Gastroesophageal sphincter (tissue), 4 donors: Measurements from ENCODE around the gene RUFY3. TPM values are rescaled to one million over a fixed set of nuclear protein-coding genes. Genes with fewer than 3 reads are reported as not detected.

ENCODE experiments used
- ATAC-seq: fragments of 150-250 bp; one replicate; pipeline ENCODE4 v1.9.1; 2016; ENCODE audit warnings: mild to moderate bottlenecking, moderate library complexity
- H3K27ac ChIP-seq, 4 donors: fragments of 200-600 bp; sonication (generic) in 3 of 4; 1 replicate in 3 of 4; 2 replicates in 1 of 4; pipeline ENCODE4 v1.5.1; 2016 to 2019
- H3K27me3 ChIP-seq: fragments of 200-600 bp; sonication (generic); one replicate; pipeline ENCODE4 v1.5.1; 2019
- H3K36me3 ChIP-seq, 2 donors: fragments of 200-600 bp; sonication (generic); one replicate each; pipeline ENCODE4 v1.5.1; 2019; ENCODE audit warnings: control low read depth in 1 of 2
- H3K4me1 ChIP-seq, 3 donors: fragments of 200-600 bp; sonication (generic); 1 replicate in 2 of 3; 2 replicates in 1 of 3; pipeline ENCODE4 v1.5.1; 2016 to 2019; ENCODE audit warnings: control low read depth in 2 of 3
- H3K4me3 ChIP-seq, 2 donors: fragments of 200-600 bp; sonication (generic); one replicate each; pipeline ENCODE4 v1.5.1; 2019; ENCODE audit warnings: mild to moderate bottlenecking in 1 of 2, moderate library complexity in 1 of 2
- H3K9me3 ChIP-seq, 3 donors: fragments of 200-600 bp; sonication (generic); one replicate each; pipeline ENCODE4 v1.5.1; 2017 to 2019; ENCODE audit warnings: control low read depth in 2 of 3
- EP300 ChIP-seq: sonication (generic); formaldehyde crosslinking; IDR thresholded peaks from one replicate; pipeline ENCODE4 v1.6.1; 2017; ENCODE audit warnings: antibody characterized with exemption, mild to moderate bottlenecking
- POLR2A ChIP-seq, 2 donors: fragments of 450-650 bp; IDR thresholded peaks; one replicate each; pipeline ENCODE4 v1.6.1; 2017; ENCODE audit warnings: antibody characterized with exemption in 2 of 2, mild to moderate bottlenecking in 2 of 2, moderate library complexity in 1 of 2
- POLR2AphosphoS5 ChIP-seq: sonication (generic); formaldehyde crosslinking; IDR thresholded peaks from one replicate; pipeline ENCODE4 v1.6.1; 2017; ENCODE audit warnings: antibody characterized with exemption
- WGBS, 2 donors: methylation state at CpG; one replicate each; pipeline ENCODE4 v1.1.5; 2018; ENCODE audit warnings: low coverage in 1 of 2; 5-methylcytosine and 5-hydroxymethylcytosine counted together
- total RNA-seq, 4 donors: library from RNA; depleted of rRNA; stranded (reverse); fragments of >200 nt; gene quantifications; one replicate each; pipeline ENCODE4 v1.1.0, GENCODE V29; 2016
- TF ChIP-seq, protein P1 (sequence below), 4 experiments: fragments of 200-600 bp in 2 of 4; fragments of 450-650 bp in 2 of 4; sonication (generic) in 1 of 4; IDR thresholded peaks; one replicate each; pipeline ENCODE4 v1.5.1; 2017 to 2019; ENCODE audit warnings: antibody characterized with exemption in 4 of 4, mild to moderate bottlenecking in 2 of 4, moderate library complexity in 2 of 4

RUFY3 gene
- total RNA-seq, 4 donors from 2014 or later = 40.4 to 57.7 (median 49.7) TPM

DNA sequence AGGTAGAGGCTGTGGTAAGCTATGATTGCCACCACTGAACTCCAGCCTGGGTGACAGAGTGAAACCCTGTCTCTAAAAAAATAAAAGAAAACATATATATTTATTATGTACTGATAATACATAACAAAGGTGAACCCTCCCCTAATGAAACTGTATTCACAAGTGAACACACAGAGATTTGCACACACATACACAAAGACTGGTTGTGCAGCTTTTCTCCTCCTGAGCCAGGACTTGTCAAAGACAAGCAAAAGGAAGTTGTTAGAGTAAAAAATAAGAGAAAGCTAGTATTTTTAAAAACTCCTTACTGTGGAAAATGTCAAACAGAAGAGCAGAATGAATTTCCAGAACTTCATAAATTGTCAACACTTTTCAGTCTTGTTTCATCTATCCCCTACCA lies 119.4 kb downstream of the RUFY3 start:
- TF ChIP-seq POLR2A (IDR thresholded peaks at IDR 0.05) (no peak), POLR2AphosphoS5 (no peak), EP300 (no peak)
- TF ChIP-seq, protein P1, sequence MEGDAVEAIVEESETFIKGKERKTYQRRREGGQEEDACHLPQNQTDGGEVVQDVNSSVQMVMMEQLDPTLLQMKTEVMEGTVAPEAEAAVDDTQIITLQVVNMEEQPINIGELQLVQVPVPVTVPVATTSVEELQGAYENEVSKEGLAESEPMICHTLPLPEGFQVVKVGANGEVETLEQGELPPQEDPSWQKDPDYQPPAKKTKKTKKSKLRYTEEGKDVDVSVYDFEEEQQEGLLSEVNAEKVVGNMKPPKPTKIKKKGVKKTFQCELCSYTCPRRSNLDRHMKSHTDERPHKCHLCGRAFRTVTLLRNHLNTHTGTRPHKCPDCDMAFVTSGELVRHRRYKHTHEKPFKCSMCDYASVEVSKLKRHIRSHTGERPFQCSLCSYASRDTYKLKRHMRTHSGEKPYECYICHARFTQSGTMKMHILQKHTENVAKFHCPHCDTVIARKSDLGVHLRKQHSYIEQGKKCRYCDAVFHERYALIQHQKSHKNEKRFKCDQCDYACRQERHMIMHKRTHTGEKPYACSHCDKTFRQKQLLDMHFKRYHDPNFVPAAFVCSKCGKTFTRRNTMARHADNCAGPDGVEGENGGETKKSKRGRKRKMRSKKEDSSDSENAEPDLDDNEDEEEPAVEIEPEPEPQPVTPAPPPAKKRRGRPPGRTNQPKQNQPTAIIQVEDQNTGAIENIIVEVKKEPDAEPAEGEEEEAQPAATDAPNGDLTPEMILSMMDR (IDR thresholded peaks at IDR 0.05) = no peak
- no peak for ATAC-seq
- Histone ChIP-seq H3K9me3 (no peaks in the 10 kb centered on the region), H3K27me3 (no peaks in the 10 kb centered on the region), H3K4me3 (no peak overlapping the region), H3K4me1 (peaks cover 0 to 24% (median 15%) of the 10 kb centered on the region in 3 donors), H3K27ac (peak overlapping the region in 1 of 4 donors; percentile 59), H3K36me3 (no peaks in the 10 kb centered on the region)

DNA sequence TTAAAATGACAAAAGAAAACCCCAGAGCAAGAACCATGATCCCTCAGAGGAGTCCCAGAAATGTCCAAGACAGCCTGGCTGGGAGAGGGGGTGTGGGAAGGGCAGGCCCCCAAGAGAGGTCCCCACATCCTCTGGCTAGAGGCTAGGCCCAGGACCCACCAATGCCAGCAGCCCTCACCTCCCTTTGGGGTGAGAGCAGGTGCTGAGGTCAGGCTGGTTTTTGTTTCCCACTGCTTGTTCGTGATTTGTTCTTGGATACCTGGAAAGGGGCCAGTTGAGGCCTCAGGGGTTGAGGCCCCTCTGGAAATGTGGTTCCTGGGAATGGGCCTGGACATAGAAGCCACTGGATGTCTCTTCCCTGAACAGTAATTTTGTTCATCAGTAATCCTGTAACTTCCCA lies 120.2 kb downstream of the RUFY3 start:
- Histone ChIP-seq H3K4me3 (no peak overlapping the region), H3K36me3 (no peaks in the 10 kb centered on the region), H3K4me1 (peaks cover 0 to 17% (median 12%) of the 10 kb centered on the region in 3 donors), H3K27ac (no peak overlapping the region), H3K27me3 (no peaks in the 10 kb centered on the region), H3K9me3 (no peaks in the 10 kb centered on the region)
- no peak for ATAC-seq
- TF ChIP-seq POLR2A (IDR thresholded peaks at IDR 0.05) = no peak
- no peak for TF ChIP-seq POLR2AphosphoS5
- no peak for TF ChIP-seq EP300
- TF ChIP-seq, protein P1 (IDR thresholded peaks at IDR 0.05) = no peak
- WGBS, 2 donors = no CpG with 5 or more reads among the region's 1 CpG

DNA sequence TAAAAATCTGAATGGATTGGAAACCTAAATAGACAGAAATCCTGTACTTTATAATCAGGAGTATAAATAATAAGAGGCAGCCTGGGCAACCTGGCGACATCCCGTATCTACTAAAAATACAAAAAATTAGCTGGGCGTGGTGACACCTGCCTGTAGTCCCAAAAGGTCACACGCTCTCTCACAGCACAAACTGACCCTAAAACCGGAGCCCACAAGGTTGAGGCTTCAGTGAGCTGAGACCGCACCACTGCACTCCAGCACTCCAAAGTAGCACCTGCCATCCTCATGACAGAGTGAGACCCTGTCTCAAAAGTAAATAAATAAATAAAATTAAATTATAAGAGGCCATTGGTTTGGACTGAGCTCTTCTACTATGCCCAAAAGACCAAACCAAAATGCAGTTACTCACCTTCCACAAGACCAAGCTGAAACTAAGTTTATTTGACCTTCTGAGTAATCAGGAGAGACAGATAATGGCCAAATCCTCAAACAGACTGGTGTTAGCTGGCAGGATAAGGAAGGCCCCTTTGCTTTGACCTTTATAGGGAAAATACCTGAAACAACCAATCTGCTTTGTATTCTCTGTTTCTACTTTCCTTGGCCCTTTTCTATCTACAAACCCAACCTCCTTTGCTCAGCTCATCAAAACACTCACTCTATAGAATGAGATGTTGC lies 121.1 kb downstream of the RUFY3 start:
- no peaks in the 10 kb centered on the region for H3K9me3 ChIP-seq
- TF ChIP-seq POLR2A (IDR thresholded peaks at IDR 0.05) (no peak), EP300 (no peak), POLR2AphosphoS5 (no peak)
- TF ChIP-seq, protein P1 (IDR thresholded peaks at IDR 0.05) = no peak
- no peak for ATAC-seq
- 80 to 92% methylated on average over 4 to 6 of the region's 6 CpGs for WGBS, 2 donors
- no peak overlapping the region for H3K27ac ChIP-seq
- H3K27me3 ChIP-seq = no peaks in the 10 kb centered on the region
- no peaks in the 10 kb centered on the region for H3K36me3 ChIP-seq
- H3K4me1 ChIP-seq = peaks cover 0 to 7% (median 4%) of the 10 kb centered on the region in 3 donors
- H3K4me3 ChIP-seq = no peak overlapping the region

DNA sequence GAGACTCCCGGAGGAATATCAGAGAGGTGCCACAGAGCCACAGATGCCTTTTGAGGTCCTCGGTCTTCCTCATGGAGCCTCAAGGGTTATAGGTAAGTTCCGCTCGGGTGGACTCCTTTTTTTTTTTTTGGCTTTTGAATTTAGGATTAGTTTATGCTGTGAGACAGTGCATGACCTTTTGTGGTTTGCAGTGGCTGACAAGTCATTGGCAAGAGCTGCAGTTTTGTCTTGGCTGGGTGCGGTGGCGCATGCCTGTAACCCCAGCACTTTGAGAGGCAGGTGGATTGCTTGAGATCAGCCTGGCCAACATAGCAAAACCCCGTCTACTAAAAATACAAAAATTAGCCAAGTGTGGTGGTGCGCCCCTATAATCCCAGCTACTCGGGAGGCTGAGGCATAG lies 122.4 kb downstream of the RUFY3 start:
- H3K4me1 ChIP-seq = no peaks in the 10 kb centered on the region
- H3K4me3 ChIP-seq = no peak overlapping the region
- H3K36me3 ChIP-seq = no peaks in the 10 kb centered on the region
- TF ChIP-seq POLR2A (IDR thresholded peaks at IDR 0.05) (no peak), POLR2AphosphoS5 (no peak), EP300 (no peak)
- TF ChIP-seq, protein P1 (IDR thresholded peaks at IDR 0.05) = no peak
- no peaks in the 10 kb centered on the region for H3K9me3 ChIP-seq
- no peak for ATAC-seq
- H3K27me3 ChIP-seq = no peaks in the 10 kb centered on the region
- WGBS, 2 donors = 83 to 100% methylated on average over 2 to 7 of the region's 9 CpGs
- H3K27ac ChIP-seq = no peak overlapping the region

DNA sequence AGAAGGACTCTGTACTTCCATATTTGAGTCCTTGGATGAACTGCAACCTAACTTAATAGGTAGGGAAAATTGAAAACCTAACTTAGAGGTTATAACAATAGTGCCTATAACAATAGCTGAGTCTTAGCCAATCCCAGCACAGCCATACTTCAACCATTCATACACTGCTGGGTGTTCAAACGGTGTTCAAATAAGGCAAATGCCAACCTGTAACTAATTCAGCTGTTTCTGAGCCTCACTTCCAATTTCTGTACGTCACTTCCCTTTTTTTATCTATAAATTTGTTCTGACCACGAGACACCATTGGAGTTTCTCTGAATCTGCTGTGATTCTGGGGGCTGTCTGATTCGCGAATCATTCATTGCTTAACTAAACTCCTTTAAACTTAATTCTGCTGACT lies 127.5 kb downstream of the RUFY3 start:
- no peak for TF ChIP-seq EP300
- TF ChIP-seq, protein P1 (IDR thresholded peaks at IDR 0.05) = no peak
- TF ChIP-seq POLR2AphosphoS5 = no peak
- TF ChIP-seq POLR2A (IDR thresholded peaks at IDR 0.05) = no peak
- H3K27me3 ChIP-seq = no peaks in the 10 kb centered on the region
- 86 to 98% methylated on average over 4 to 5 of the region's 5 CpGs for WGBS, 2 donors
- no peaks in the 10 kb centered on the region for H3K4me1 ChIP-seq
- H3K27ac ChIP-seq = no peak overlapping the region
- H3K36me3 ChIP-seq = no peaks in the 10 kb centered on the region
- no peak for ATAC-seq
- no peak overlapping the region for H3K4me3 ChIP-seq
- H3K9me3 ChIP-seq = no peaks in the 10 kb centered on the region
